GM21619 (cell line): ENCODE results near the gene H6PD.

Experiments
- ATAC-seq: cut with Tn5 transposase; IDR thresholded peaks from one replicate; pipeline ENCODE4 v1.9.1; 2021; ENCODE audit not compliant: unreplicated experiment

H6PD gene

GRCh38 chr1:9275161-9275560 is 40.6 kb downstream of the H6PD start:
- ATAC-seq: no peak

DNA sequence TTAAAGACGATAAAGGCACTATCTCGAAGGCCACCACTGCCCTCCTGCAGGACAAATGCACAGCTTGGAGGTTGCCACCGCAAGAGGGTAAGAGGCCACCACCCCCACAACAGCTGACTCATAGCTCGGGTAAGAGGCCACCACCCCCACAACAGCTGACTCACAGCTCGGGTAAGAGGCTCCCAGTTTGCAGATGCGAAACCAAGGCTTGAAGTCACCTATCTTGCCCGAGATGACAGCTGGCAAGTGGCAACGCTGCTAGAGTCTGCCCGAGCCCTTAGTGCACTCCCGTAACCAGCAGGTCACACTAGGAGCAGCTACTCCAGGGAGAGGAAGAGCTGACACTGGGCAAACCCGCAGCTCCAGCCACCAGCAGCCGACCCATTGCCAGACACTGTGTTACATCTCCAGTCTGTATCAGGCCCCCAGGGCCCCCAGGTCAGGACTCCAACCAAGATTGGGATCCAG is 41.0 kb downstream of the H6PD start:
- peak; percentile 72 for ATAC-seq

- ATAC-seq: no peak
Observed at GRCh38 chr1:9278116-9278515, 43.5 kb downstream of the H6PD start.

DNA sequence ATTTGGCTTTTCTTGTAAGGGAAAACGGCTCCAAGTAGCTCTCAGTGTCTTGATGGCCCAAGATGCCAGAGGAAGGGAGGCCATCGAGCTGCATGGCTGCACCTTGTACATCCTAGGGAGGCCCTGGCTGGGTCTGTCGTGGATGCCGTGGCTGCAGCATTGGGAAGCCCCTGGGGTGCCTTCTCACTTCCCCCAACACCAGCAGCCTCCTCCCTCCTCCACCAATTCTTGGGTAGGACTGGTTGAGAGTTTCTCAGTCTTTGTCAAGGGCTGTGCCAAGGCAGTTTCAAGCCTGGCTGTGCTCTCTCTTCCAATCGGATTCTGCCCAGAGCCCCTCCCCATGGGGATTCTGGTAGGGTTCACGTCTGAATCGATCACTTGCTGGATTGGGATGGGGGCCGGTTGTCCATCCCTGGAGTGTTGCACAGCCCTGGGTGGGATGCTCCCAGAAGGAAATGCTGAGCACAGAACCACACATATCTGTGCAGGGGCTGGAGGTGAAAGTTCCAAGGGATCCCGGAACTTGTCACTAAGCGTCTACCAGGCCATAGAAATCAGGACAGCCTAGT is 44.1 kb downstream of the H6PD start:
- ATAC-seq: no peak

DNA sequence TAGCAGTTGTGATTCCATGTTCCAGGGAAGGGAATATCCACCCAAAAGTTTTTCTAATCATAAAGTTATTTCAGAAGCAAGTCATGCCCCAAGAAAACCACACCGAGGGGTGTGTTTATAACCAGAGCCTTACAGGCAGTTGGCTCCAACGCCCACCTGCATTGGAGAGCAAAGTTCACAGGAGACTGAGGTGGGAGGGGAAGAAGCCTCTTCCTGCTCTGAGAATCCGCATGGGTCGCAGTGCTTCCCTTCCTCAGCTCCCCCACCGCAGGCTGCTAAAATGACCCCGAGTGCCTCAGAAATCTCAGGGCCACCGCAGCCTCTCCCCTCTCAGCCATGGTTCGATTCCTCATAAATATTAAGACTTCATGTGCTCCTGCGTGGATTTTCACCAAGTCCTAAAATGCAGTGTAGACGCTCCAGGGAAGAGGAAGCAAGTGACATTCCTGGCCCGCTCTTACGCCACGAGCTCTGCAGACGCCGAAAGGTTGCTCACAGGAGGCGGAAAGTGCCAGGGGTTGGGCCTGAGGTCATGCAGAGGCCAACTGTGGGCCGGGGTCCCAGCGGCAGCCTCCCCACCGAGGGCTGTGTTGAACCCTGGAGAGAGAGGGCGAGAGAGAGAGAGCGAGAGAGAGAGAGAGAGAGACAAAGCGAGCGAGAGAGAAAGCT is 44.7 kb downstream of the H6PD start:
- ATAC-seq: no peak

DNA sequence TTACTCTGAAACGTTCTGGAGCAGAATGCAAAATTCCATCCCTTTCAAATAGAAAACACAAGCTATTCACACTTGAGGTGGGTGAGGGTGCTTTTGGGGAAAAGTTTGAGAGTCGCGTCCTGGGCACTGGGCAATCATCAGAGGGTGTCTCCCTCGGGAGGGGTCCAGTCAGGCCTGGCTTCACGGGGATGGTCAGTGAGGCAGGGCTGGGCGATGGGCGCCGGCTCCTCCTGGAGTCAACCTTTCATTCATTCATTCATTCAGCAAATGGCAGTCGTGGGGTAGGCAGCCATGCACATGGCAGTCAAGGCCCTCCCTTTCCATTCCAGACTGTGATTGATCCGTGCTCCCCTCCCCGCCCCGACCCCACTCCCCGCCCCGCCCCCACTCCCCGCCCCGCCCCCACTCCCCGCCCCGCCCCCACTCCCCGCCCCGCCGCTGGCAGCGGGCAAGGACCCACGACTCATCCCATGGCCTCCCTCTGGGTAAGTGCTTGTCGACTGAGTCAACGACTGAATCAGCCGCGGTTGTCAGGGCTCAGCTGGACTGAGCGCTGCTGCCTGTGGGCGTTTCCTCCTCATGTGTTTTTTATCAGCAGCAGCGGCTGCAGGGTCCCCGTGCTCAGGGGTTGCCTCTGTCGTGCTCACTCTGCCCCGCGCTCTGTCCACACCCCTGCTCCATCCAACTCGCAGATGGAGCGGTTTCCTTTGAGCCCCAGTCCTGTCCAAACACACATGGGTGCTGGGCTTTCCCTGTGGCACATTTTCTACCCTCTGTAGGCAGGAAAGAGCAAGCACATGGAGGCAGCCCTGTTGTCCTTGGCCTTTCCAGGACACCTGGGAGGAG is 45.7 kb downstream of the H6PD start:
- ATAC-seq: no peak

DNA sequence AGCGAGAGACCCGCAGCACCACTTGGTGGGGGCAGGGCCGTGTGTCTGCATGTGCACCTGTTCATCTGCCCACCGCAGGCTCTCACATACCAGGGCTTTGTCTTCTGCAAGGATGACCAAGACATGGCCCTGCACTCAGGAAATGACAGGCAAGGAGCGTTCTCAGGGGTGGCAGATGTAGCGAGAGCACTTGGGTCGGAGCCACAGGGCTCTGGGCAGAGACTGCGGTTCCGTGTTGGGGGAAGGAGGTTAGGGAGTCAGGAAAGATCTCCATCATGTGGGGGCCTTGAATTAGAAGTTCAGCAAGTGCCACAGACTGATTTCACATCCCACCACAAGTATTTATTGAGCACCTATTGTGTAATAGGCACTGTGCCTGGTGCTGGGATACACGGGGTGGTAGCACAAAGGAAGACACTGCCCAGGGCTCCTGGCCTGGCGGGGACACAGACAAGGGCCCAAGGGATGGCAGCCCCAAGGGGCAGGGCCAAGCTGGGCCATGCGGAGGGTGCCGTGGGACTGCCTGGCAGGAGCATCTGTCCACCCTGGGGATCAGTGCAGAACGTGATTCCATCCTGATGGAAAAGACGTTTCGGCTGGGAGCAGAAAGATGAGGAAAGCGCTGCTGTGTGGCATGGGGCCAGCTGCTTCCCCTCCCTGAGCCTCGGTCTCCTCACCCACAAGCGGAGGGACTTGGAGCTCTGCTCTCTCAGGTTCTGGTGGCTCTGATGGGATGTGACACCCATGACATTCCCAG is 46.7 kb downstream of the H6PD start:
- no peak for ATAC-seq

- no peak for ATAC-seq
Observed at GRCh38 chr1:9281908-9282695, 47.5 kb downstream of the H6PD start.

DNA sequence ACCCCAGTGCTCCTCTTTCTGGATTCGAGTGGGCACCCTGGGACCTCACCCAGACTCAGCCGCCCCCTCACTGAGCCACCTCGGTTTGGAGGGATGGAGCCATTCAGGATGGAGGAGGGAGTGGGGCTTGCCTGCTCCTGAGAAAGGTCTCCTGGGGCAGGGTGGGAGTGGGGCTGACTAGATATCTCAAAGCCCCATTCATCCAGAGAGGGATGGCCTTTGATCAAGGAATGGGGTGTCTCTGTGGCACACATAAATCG is 48.1 kb downstream of the H6PD start:
- no peak for ATAC-seq

DNA sequence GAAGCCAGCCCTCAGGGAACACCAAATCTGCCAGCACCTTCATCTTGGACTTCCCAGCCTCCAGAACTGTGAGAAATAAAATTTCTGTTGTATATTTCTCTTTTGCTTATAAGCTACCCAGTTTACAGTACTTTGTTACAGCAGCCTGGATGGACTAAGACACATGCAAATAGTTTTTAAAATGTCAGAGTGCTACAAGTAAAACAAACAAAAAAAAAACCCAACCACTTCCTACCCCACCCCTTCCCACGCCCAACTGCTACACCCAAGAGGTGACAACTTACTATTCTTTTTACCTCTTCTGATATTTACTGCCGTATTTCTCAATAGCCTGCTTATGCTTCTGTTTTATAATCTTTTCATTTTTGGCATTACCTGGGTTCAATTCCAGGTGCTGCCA is 49.5 kb downstream of the H6PD start:
- ATAC-seq: no peak

GRCh38 chr1:9286556-9286955 is 52.0 kb downstream of the H6PD start:
- ATAC-seq: no peak

DNA sequence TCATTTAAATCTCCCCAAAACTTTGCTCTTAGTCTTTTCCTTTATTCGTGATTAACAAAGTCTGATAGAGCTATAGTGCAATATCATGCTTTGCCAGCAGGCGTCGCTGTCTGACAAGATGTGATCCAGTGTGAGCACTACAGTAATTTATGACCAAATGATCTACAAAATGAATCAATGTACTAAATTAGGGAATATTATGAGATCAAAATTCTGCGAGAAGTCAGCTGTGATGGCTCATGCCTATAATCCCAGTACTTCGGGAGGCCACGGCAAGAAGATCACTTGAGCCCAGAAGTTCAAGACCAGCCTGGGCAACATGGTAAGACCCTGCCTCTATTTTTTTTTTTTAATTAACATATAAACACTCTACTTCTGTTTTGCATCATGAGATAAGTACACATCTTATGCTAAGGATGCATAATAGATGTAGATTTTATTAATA is 54.5 kb downstream of the H6PD start:
- ATAC-seq: no peak

DNA sequence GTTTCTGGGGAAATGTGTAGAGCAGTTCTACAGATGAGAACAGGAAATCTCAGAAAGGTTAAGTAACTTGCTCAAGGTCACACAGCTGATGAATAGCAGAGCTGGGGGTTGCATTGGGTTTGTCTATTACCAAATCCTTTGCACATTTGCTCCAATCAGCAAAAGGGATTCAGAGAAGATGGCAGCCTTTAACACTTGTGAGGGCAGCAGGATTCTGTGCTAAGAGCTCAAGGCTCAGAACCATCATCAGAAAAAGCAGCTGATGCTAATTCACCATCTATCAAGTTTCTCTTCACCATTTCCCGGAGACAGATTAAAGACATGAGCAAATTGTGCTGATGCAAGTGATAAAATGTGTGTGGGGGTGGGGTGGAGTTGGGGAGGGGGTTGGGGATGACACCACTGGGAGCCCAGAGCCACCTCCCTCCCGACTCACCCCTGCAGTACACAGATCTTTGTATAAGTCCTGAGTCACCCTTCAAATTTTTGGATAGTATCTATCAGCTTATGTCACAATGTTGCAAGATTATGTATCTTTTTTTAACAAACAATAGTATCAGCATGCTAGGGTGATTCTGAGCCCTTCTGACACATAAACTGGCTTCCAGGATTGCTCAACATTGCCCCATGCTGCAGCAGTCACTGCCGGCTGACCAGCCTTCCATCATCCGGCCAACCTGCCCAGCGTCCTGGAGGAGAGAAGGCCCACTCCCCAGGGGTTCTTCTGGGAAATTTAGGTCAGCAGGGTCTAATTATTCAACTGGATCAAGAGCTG is 55.3 kb downstream of the H6PD start:
- no peak for ATAC-seq

DNA sequence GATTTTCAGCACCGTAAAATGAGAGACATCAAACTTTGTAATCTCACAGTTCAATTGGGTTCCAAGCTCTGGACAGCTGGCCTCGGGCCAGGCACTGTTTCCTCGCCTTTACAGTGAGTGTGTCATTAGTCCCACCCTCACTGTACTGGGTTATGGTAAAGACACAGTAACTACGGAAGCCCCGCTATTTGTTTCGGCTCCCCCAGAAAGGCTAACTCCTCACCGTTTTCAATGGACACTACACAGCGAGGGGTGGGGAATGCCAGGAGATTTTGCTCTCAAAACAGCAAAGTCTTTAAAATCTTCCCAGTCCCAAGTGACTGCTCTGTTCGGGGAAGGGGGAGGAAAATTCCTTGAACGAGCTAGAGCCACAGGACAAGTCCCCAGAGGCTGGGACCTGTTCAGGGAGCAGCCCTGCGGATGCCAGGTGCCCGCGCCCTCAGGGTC is 57.4 kb downstream of the H6PD start:
- no peak for ATAC-seq

DNA sequence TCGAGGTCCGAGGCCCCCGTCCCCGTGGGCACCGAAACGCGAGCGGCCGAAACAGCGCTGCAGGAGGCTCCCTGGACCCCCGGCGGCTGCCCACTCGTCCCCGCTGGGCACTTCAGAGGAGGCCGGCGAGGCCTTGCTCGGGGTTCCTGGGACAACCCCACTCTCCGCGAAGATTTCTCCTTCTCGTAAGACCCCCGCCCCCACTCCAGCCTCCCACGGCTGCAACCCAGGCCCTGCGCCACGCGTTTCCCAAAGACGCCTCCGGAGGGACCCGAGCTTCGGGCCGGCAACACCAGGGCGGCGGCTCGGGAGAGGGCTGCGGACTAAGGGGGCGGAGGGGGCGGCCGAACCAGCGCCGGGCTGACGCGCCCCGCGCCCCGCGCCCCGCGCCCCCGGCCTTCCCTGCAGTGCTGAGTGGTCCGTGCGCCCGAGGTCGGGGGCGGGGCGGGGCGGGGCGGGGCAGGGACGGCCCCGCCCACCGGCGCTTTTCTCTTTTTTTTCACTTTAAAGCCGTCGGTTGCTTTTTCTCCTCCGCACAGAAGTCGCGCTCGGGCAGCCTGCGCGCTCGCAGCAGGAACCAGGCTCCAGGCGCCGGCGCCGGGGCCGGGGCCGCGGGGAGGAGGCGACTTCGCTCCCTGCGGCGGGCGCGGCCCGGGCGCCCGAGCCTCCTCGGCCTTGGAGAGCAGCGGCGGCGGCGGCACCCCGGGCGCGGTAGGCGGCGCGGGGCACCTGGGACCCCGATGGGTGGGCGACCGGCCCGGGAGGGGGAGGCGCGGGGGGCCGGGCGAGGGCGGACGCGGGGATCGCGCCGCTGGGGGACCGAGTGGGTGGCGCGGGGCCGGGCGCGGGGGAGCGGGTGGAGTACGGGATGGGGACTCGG is 58.0 kb downstream of the H6PD start, which contains the start of gene SPSB1:
SPSB1 (plus strand) TSS at position 534 of the 880 bp plus-strand sequence. CDS start 62,998 bp downstream, outside the sequence.
- ATAC-seq: peak; percentile 46

GRCh38 chr1:9293241-9293532 is 58.6 kb downstream of the H6PD start:
- ATAC-seq: peak; percentile 16

- no peak for ATAC-seq
Observed at GRCh38 chr1:9293533-9294404, 59.2 kb downstream of the H6PD start.

DNA sequence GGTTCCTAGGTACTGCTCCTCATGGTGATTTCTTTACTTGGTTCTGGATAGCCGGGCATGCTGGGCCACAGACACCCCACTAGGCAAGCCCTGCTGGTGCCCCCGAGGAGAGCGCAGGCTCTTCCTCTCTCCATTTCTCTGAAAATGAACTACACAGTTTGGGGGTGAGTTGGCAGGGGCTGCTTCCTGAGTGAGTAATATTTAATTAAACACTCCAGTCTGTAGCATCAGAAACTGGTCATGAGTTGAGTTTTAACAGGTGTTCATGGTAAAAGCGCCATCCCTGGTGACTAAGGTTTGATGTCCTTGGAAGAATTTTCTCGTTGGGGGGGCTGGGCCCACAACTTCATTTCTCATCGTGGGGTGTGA is 59.8 kb downstream of the H6PD start:
- ATAC-seq: no peak
